Stimulated activated CD8-positive, alpha-beta memory T cell treated with anti-CD3 and anti-CD28 coated beads, Interleukin-4, amount 100 ng/mL, for 24 hours (primary cell): ENCODE measurements around the gene ZNF490.
A peak's percentile ranks its signal among the peaks of the same experiment; 100 is the strongest.
"Not testable (repeated sequence)": the region's sequence is repeated elsewhere in the genome, so short reads cannot be mapped to it uniquely, and the experiment has no call there.

Source experiments
- DNase-seq: peaks from one replicate; pipeline ENCODE4 v3.0.0-alpha.2; 2020; ENCODE audit warnings: low read depth

Gene ZNF490

DNA sequence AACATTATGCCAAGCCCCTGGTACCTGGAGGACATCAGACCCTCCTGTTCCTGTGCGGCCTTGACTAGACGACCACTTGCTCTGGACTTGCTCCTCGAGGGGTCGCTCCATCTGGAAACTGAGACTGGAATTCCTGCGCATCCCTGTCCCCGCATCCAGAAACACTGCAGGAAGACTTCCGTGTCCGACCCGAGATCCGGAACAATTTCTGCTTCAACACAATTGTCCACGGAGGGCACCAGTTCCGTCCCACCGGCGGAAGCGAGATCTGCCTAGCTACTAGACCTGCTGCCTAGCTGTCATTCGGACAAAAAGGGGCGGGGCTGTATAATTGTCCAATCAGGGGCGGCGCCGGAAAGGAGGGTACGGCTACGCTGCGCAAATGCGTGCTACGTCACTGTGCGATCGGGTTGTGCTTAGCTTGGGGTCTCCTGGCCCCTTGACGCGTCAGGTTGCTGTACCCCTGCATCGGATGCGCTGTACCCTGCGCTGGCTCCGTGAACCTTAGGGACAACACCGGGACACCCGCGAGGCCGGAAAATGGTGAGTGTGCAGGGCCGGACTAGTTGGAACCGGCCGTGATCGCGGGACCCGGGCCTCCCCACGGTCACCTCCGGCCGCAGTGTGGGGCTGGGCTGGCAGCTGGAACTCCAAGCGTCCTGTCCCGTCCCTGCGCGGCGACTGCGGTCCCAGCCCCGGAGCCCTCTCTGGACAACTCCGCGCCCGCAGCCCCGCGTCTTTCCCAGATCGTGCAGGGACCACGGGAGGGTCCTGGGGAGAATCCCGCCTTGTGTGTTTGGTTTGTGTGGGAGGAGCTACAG lies at the start of gene ZNF490, which contains the start of gene ZNF791:
Gene ZNF490, minus strand, starts transcription at position 274 of the 821 bp plus-strand sequence. Its CDS starts 133 bp downstream, at position 141.
Gene ZNF791, plus strand, starts transcription at position 381 of the 821 bp plus-strand sequence. Its CDS starts 160 bp downstream, at position 541.
- DNase-seq, result peak; percentile 95

DNA sequence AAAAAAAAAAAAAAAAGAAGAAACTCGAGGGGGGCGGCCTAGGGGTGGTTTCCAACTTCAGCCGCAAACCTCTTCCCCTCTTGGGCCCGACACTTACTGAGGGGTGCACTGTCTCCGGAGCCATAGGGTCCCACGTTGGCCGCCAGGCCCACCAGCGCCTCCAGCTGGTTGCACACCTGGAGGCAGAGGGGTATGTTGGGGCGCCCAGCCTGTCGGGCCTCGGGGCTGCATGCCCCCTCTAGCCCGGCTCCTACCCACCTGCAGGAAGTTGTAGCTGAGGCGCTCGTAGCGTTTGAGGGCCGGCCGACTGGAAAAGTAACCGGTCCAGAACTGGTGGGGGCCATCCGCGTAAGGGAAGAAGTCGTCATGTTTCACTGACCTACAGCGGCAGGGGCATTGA lies 47.4 kb upstream of the ZNF490 start:
- no peak for DNase-seq

DNA sequence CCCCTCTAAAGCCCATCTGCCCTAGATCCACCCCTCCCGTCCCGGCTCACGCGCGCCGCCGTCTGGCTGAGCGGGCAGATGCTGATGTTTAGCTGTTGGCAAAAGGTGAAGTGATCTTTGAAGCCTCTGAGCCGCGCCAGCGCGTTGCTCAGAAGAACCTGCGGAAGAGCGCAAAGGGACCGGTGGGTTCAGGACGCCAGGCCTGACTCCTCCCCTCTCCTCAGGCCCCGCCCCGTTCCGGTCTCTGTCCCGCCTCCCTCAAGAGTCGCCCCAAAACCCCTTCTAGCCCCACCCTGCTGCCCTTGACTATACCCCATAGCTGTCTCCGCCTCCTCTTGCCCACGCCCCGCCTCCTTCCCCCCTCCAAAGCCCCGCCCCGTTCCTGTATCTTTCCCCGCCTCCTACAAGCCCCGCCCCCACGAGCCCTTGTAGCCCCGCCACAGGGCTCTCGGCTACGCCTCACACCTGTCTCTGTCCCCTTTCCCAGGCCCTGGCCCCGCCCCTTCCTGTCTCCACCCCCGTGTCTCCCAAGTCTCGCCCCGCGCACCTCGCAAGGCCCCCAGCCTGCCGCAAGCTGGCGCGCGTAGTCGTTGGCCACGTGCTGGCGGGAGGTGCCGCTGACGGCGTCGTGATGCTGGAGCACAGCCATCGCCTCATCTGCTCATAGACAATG lies 46.4 kb upstream of the ZNF490 start:
- DNase-seq, result no peak

DNA sequence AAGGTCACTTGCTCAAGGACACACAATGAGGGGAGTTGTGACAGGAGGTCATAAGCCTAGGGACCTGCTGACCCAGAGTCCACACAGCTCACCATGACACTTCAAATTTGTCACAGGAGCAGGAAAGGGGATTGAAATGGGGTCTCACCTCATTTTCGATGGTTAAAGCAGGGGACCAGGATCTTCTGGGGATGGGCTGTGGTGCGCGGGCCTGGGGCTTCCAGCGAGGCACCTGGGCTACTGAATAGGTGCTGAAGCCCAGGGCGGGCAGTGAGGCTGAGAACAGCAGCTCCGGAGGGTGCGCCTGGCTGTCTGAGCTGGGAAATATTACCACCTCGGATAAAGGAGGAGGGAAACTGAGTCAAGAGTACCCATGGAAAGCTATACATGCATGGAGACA lies 44.9 kb upstream of the ZNF490 start:
- no peak for DNase-seq

DNA sequence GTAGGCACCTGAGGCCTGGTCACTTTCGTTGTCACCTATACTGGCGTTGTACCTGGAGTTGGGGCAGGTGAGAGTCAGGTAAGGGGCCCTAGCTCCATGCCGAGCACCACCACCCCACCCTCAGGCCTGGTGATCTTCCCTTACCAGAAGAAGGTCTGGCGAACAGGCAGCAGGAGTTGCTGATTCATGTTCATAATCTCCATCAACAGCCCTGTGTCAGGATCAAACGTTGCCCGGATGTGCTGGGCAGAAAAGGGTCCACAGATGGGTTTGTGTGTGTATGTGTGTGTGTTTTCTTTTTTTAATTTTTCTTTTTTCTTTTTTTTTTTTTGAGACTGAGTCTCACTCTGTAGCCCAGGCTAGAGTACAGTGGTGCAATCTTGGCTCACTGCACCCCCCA lies 41.6 kb upstream of the ZNF490 start:
- DNase-seq, result no peak

DNA sequence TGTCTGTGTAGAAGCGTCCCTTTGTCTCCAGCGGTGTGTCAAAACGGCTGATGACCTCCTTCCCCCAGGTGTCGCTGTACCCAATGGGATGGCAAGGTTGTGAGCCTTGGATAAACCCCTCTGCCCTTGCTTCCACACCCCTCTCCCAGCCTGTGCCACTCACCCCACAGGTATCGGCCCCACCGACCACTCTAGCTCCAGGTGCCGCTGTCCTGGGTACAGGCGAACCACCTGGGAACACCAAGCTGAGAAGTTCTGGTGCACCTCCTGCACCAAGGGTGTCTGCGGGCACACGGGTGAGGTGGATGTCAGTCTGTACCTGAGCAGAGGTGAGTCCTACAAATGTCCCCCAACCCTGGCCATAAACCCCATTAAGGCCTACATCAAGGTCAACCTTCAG lies 39.3 kb upstream of the ZNF490 start:
- no peak for DNase-seq

DNA sequence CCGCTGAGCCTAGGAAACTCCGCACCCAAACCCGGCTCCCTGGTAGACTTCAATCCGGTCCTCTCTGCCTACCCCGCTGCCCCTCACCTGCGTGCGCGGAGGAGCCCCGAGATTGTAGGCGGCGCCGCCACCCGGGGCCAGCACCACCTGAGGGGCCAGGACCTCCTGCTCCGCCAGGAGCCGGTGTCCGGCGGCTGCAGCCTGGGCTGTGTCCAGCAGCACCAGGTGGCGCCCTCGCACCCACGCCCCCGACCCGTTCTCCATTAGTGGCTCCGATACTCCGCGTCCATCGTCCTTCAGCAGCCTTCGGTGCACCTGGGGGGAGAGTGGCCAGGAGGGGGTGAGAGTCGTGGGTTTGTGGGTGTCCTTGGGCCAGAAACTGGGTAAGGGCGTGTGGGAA lies 37.5 kb upstream of the ZNF490 start:
- no peak for DNase-seq

DNA sequence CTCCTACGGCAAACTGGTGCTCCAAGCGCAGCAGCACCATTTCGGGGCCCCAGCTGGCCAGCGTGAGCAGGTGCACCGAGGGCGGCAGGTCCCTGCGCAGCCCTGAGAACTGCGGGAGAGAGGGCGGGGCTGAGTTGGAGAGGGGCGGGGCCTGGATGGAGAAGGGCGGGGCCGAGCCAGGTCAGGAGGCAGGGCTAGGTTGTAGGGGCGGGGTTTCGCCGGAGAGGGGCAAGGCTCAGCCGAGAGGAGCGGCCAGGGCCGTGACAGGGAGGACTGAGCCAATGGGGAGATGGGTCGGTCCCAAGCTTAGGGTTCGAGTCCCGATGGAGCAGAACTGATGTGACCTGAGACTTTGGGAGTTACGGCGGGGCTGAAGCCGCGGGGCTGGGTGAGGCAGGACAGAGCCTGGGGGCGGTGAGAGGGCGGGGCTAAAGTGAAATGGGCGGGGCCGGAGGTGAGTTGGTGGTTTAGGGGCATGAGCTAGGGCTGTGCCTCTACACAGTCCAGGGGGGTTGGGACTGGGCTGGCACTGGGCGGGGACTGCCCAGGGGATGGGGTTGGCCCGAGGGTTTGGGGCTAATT lies 37.0 kb upstream of the ZNF490 start:
- no peak for DNase-seq

DNA sequence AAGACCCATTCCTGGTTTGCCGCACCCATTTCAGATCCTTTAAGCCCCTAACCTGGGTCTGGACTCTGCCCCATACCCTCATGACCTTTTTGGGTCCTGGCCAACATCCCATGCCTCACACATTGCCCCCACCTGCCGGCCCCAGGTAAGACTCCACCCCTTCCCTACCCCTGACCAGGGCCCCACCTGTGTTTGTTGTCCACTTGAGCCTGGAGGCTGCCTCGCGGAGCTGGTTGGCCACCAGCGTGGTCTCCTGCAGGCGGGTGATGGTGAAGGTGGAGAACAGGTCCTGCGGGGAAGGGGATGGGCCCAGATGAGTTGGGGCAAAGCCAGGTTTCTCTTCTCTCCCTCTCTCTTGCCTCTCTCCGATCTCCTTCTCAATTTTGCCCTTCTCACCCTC lies 36.4 kb upstream of the ZNF490 start:
- DNase-seq, result no peak

DNA sequence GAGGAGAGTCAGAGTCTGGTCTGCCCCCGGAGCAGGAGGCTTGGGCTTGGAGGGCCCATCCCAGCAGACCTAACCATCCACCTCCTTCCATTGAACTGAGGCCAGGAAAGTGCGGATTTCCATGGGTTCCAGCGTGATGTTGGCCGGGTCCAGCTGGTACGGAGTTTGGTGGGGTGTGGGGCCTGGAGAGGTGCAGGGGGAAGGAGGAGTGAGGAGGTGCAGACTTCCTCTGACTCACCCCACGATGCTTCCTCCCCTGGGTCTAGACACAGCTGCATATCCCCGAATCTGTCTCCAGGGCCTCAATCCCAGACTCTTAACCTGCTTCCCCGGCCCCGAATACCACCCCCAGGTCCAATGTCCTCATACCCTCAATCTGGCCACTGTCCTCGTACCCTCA lies 35.9 kb upstream of the ZNF490 start:
- no peak for DNase-seq

DNA sequence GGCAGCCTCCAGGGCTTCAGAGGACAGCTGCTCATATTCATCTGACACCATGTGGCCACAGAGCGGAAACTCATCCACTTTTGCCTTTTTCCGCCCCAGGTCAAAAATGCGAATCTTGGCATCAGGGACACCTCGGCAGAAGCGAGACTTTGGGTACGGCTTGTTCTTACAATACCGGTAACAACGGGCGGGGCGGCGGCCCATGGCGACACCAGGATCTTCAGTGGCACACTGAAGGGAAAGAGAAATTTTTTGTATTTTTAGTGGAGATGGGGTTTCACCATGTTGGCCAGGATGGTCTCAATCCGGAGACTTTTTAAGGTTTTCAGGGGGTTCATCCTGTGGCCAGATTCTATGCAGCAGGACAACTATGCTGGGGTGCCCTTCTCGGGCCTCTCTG lies 33.1 kb upstream of the ZNF490 start:
- not testable (repeated sequence) for DNase-seq

DNA sequence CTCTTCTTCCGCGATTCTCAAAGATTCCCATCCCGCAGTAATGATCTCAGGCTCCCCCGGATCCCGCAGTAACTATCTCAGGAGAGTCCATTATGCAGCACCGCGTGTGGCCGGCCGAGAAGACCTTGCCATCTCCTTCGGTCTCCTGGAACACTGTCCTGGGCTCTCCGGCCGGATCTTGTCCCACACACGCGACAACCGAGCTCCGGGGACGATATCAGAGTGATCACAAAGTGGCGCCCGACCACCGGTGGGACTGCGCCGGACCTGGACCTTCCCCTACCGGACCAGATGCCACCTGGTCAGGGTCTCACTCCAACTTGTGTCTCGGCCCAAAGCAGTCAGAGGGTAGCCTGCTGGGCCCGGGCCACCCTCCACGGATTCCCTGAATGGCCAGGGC lies 31.9 kb upstream of the ZNF490 start:
- no peak for DNase-seq

DNA sequence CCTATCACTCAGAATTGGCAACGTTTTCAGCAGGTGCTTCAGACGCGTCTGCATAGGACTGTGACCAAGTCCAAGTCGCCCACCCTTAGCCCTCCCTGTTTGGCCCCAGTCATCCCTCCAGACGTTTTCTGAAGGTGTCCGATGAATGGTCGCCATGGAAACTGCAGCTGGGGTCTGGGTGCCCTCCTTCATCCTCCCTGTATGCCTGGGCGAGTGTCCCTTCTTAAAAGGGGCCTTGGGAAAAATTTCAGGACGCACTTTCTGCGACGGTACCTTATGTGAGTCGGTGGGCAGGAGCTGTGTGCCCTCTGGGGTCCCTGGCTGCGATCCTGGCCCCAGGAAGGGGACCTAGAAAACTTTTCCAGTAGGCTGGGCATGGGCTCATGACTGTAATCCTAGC lies 30.8 kb upstream of the ZNF490 start:
- DNase-seq, result no peak

DNA sequence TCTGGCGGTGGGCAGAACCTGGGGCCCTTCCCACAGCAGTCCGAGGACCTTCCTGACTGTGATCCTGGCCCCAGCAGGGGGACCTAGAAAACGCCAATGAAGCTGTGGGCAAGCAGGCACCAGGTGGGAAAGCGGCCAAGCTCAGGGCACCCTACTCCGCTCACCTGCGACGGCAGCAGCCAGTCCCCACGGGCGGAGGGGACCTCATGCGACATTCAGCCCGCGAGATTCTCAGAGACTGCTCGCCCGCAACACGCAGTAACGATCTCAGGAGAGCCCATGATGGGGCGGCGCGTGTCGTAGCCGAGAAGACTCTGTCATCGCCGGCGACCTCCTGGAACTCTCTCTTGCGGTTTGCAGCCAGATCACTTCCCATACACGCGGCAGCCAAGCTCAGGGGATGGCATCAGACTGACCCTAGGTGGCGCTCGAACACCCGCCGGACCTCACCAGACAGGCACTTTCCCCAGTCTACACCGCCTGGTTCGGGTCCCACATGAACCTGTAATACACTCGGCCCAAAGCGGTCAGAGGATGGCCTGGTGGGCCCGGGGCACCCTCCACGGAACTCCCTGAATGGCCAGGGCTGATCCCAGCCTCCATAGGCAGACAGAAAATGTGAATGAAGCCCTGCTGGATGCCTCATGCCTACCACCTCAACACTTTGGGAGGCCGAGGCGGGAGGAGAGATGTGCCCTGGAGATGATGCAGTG lies 29.4 kb upstream of the ZNF490 start:
- peak; percentile 82 for DNase-seq

DNA sequence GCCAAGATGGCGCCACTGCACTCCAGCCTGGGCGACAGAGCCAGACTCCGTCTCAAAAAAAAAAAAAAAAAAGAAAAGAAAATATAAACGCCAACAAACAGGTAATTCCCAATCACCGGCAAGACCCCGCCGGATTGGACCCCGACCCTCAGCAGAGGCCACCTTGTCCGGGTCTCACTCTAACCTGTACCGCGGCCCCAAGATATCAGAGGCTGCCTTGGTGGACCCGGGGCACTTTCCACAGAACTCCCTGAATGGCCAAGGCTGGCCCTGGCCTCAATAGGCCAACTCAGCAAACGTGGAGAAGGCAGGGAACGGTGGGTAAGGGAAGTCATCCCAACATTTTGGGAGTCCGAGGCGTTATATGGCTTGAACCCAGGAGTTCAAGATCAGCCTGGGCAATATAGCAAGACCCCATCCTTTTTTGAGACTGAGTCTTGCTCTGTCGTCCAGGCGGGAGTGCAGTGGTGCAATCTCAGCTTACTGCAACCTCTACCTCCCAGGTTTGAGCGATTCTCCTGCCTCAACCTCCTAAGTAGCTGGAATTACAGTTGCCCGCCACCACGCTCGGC lies 28.1 kb upstream of the ZNF490 start:
- no peak for DNase-seq

DNA sequence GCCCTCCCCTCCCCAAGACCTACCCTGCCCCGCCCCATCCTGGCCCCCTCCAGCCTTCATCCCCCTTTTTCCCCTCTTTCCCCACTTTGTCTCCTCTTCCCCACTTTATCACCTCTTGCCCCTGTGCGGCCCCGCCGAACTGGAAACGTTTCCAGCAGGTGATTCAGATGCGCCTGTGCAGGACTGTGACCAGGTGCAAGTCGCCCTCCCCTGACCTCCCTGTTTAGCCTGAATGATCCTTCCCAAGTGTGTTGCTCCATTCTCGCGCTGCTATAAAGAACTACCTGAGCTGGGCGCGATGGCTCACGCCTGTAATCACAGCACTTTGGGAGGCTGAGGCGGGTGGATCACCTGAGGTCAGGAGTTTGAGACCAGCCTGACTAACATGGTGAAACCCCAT lies 26.0 kb upstream of the ZNF490 start:
- DNase-seq, result no peak

DNA sequence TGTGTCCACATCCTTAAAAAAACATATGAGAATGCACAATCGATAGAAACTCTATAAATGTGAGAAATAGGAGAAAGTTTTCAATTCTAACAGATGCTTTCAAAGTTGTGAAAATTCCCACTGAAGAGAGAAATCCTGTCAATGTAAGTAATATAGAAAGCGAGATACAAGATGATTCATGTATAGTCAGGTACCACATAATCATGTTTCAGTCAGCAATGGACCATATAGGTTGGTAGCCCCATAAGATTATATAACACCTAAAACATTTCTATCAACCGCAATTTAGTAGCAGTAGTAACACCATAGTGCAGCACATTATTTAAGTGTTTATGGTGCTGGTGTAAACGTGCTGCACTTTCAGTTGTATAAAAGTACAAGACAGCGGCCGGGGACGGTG lies 18.6 kb upstream of the ZNF490 start:
- no peak for DNase-seq

DNA sequence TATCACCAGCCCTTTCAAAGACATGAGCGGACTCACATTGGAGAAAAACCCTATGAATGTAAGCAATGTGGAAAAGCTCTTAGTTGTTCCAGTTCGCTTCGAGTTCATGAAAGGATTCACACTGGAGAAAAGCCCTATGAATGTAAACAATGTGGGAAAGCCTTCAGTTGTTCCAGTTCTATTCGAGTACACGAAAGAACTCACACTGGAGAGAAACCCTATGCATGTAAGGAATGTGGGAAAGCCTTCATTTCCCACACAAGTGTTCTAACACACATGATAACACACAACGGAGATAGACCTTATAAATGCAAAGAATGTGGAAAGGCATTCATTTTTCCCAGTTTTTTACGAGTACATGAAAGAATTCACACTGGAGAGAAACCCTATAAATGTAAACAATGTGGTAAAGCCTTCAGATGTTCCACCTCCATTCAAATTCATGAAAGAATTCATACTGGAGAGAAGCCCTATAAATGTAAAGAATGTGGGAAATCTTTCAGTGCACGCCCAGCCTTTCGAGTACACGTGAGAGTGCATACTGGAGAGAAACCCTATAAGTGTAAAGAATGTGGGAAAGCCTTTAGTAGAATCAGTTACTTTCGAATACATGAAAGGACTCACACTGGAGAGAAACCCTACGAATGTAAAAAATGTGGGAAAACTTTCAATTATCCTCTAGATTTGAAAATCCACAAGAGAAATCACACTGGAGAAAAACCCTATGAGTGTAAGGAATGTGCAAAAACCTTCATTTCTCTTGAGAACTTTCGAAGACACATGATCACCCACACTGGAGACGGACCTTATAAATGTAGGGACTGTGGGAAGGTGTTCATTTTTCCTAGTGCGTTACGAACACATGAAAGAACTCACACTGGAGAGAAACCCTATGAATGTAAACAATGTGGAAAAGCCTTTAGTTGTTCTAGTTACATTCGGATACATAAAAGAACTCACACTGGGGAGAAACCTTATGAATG lies 17.7 kb upstream of the ZNF490 start:
- DNase-seq, result no peak

DNA sequence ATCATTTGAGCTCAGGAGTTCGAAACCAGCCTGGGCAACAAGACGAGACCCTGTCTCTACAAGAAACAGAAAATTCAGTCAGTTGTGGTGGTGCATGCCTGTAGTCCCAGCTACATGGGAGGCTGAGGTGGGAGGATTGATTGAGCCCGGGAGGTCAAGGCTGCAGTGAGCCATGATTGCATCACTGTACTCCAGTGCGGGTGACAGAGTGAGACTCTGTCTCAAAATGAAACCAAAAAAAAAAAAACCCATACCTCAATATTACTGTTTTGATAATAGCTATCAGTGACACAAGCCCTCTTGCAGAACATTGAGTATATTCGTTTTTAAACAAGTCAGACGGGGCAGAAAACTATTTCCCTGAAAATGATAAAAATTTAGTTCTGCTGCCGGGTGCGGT lies 16.3 kb upstream of the ZNF490 start:
- DNase-seq, result no peak

DNA sequence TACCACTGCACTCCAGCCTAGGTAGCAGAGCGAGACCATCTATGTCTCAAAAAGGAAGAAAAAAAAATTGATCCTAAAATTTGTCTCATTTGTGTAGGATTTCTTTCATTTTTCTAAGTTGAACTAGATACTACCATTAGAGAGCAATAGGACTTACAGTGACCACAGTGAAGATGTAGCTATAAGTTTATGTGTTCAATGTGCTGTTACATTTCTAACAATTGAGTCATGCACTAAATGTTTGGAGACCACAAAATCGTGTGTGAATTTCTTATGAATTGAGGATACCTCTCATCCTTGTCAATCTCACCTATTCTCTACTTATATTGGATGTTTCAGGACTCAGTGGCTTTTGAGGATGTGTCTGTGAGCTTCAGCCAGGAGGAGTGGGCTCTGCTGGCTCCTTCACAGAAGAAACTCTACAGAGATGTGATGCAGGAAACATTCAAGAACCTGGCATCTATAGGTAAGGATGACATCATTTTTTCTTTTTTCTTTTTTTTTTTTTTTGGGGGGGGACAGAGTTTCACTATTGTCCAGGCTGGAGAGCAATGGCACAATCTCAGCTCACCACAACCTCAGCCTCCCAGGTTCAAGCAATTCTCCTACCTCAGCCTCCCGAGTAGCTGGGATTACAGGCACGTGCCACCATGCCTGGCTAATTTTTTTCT lies 12.9 kb upstream of the ZNF490 start:
- no peak for DNase-seq
